ENCODE measurements around the gene POU2AF2.
"Not testable (repeated sequence)": the region's sequence is repeated elsewhere in the genome, so short reads cannot be mapped to it uniquely, and the experiment has no call there.

Gene POU2AF2

GRCh38 chr11:111305162-111305802 lies 59.8 kb downstream of the POU2AF2 start:
- no peak for DNase-seq

- peak; percentile 37 for DNase-seq
Observed at GRCh38 chr11:111305876-111306275, 60.4 kb downstream of the POU2AF2 start.

DNA sequence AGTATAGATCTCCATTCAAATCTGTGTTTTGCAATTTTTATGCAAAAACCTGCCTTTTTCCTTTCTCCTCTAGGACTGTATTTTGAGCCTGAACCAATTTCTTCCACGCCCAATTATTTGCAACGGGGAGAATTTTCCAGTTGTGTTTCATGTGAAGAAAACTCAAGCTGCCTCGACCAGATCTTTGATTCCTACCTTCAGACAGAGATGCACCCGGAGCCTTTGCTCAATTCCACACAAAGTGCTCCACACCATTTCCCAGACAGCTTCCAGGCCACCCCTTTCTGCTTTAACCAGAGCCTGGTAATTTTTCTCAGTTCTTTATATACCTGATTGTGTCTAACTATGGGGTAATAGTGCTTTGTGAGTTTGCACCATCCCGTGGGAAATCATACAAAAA lies 60.8 kb downstream of the POU2AF2 start:
- DNase-seq = no peak

GRCh38 chr11:111307472-111308108 lies 62.1 kb downstream of the POU2AF2 start:
- DNase-seq = no peak

GRCh38 chr11:111308140-111308539 lies 62.6 kb downstream of the POU2AF2 start:
- DNase-seq = no peak

DNA sequence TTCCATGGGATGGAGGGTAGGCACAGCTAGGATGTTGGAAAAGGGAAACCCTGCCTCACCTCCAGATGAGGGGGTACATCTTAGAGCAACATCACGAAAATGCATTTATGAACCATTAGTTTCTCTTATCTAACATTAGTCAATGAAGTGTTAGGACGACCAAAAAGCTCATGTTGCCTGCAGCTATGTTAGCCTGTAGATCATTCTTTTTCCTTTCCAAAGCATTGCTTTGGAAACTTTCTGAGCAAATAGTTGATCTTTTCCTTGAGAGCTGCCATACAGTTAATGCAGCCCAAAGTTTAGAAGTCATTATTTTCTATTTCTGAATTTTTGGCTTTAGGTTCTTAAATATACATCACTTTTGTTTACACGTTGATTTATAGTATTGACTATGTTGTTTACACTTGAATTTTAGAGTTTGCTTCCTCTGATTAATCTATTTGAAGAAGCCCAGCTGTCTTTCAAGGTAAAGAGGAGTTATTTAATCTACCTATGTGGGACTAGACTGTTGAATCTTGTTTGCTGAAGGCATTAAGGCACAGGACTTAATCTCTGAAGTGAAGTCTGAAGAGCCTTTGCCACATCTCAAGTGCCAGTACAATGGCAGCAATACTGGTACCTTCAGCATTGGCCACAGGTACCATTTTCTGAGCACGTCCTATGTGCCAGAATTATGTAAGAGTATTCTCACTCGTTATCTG lies 63.8 kb downstream of the POU2AF2 start:
- DNase-seq = no peak

- DNase-seq = no peak
Observed at GRCh38 chr11:111310088-111310487, 64.6 kb downstream of the POU2AF2 start.

DNA sequence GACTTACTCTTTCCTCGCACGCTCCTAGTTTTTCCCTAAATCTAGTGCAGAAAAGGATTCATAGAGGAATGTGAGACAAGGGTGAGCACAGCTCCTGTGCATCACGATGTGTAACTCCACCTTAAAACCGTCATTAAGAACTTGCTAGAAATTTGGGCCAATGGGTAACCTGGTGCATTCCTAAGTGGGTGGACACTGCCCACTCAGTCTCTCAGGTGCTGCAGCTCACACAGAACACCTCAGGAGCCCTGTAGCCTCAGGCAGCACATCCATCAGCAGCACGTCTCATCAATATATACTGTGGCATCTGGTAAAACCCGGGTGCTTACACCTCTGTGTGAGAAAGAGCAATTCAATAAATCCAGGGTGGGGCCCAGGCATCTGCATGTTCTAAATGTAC lies 65.2 kb downstream of the POU2AF2 start:
- no peak for DNase-seq

GRCh38 chr11:111312076-111312475 lies 66.6 kb downstream of the POU2AF2 start:
- DNase-seq = no peak

DNA sequence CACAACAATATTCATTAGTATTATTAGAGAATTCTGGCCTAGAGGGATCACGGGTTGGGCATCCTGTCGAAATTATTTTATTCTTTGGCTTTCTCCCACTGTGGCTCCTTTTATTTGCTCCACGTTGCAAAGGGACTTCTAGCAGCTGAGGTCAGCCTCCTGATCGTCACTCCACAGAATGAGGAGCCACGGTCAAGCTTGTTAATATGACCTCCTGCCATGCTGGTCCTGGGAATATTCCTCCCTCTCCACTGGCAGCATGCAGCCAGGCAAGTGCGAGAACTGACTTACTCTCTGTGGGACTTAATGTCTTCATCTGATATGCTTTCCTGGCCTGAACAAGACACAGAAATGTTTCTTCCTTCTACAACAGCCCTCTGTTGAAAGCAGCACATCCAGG lies 73.8 kb downstream of the POU2AF2 start:
- DNase-seq = no peak

GRCh38 chr11:111320199-111320598 lies 74.7 kb downstream of the POU2AF2 start:
- not testable (repeated sequence) for DNase-seq

DNA sequence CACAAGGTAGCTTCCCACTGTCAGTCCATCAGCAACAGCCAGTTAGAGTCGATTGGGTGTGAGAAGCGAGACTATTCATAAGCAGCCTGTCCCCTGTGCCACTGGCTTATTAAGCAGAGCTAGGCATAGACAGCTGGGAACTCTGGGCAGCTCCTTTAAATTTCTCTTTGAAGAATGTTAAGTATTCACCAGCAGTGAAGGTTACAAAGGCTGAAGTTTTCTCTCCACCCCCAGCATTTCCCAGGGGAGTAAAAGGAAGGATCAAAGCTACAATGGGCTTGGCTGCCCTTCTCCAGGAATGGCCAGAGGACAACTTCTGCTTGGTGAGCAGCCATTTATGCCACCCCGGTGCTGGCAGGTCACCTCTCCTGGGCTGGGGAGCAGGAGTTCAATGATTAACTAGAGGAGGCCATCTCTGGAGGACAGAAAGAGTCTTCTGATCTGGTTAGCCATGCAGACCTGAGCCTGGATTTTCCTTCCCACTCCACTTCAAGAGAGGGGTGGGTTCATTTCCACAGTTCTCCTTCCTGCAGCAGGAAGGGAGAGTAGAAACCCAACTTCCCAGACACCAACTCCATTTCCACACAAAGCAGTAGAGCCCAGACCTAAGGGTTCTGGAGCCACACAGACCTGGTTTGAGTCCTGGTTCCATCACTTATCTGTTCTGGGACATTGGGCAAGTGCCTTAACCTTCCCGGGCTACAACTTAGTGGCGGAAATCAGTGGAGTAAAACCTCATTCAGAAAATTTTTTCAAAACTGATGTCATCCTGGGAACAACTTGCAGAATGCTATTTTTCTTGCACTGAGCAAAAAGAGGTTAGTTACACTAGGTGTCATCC lies 75.4 kb downstream of the POU2AF2 start:
- DNase-seq = no peak

DNA sequence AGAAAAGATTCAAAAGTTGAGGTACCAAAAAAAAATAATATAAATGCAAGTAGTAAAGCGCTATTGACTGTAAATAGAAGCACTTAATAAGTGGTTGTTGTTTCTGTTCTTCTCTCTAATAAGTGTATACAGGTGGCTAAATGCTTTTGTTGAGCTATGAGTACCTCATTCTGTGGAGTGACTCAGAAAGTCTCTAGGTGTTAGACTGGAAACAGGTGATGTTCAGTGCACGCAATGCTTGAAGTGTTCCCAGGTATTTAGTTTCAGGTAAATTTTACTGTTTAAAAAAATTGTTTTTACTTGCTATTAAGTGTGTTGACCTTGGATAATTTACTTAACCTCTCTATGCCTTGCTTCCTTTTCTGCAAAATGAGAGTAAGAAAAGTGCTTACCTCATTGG lies 77.0 kb downstream of the POU2AF2 start:
- no peak for DNase-seq

DNA sequence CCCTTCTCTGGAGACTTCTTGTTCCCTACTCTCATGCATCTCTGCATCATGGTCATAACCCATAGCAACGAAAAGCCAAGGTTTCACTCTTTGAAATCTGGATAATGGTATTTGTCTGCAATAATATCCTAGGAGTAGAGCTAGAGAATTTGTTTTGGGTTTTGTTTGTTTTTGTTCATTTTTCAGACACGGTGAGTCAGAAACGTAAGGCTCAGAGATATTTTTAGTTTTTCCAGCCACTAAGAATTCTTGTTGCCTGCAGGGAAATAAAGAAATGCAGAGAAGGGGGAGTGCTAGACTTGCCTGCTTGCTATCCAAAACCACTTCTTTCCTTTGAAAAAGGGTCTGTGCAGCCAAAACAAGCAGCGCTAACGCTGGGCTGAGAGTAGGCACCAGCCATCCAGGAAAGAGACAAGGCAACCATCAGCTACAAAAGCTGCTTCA lies 78.8 kb downstream of the POU2AF2 start:
- DNase-seq = no peak

DNA sequence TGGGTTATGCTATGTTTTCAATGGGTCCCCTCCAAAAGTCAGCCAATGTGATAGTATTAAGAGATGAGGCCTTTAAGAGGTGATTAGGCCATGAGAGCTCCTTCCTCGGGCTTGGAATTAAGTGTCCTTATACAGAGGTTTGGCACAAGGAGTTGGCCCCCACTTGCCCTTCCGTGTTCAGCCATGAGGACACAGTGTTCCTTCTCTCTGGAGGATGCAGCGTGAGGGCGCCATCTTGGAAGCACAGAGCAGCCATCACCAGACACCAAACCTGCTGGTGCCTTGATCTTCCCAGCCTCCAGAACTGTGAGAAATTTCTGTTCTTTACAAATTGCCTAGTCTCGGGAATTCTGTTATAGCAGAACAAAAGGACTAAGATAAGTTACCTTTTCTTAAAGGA lies 79.7 kb downstream of the POU2AF2 start:
- DNase-seq = no peak

GRCh38 chr11:111326824-111327223 lies 81.3 kb downstream of the POU2AF2 start:
- no peak for DNase-seq

DNA sequence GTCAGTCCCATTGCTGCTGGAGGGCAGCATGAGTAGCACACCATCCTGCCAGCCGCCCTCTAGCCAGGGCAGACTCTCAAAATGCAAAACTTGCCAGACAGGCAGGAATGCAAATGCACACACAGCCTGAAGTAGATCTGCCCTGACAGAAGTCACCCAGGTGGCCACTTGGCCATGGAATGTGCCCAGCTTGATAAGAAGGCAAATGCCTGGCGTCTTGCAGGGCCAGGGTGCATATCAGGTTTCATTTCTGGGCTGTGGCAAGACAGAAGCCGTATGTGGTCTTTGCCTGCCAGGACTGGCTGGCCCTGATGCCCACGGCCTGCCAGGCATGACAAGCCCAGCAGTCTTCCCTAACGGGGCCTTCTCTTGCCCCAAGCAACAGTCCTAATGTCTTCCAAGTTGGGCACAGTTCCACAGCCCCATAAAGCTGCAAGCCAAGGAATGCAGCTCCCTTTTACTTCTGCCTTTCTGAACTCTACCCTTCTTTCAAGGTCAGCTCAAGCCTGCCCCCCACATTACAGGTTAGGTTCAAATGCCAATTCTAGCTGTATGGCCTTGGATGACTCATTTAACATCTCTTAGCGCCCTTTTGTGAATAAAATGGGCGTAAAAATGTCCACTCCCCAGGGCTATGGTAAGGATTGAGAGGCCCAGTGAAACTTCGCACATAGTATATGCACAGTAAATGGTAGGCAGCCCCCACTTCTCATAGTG lies 82.5 kb downstream of the POU2AF2 start:
- DNase-seq = peak; percentile 3

- no peak for DNase-seq
Observed at GRCh38 chr11:111329306-111330204, 84.0 kb downstream of the POU2AF2 start.

DNA sequence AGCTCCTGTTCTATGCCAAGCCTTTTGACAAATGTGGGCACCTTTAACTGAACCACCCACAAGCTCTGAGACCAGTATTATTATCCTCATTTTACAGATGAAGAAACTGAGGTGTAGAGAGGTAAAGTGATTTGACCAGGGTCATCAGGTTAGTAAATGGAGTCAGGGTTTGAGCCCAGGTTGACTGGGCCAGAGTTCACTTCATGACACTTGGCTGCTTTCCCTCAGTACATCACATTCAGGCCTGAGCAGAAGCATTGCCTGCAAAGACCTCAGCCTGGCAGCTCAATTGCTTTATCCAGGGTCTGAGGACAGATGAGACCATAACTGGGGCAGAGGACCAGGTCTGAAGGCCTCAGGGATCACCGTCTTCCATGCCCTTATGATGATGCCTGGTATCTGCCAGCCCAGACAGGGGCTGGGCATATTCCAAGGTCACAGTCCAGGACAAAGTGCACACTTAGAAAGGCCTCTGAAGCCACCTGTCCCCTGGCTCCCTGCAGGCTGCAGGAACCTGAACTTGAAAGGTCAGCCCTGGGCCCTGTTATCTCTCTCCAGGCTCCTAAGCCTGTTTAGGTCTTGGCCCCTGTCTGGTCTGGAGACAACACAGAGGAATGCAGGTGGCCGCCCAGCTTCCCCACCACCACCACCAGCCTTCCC lies 84.8 kb downstream of the POU2AF2 start:
- DNase-seq = no peak

GRCh38 chr11:111331711-111332479 lies 86.4 kb downstream of the POU2AF2 start:
- no peak for DNase-seq

All from hematopoietic multipotent progenitor cell treated with erythropoietin and hydrocortisone succinate and interleukin-3 and kit ligand, for 4 days (in vitro differentiated cells).